ENCODE measurements around the gene TXLNG.

DNA sequence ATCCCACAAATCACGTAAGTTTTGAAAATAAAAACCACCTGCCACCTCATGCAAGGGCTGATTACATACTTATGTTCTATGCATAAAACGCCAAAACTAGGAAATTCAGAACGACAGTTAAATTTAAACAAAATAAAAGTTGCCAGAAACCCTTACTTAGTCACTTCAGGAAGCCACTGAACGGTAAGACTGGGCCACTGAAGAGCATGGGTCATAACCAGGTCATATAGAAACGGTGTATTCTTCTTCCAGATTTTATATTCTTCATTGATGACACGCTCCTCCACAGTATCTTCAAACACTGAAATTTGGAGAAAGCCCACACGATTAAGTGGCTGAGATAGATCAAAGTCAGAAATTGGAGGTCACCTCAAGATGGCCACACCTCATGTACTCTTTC is 82.7 kb downstream of the TXLNG start:
- TF ChIP-seq, protein P1, sequence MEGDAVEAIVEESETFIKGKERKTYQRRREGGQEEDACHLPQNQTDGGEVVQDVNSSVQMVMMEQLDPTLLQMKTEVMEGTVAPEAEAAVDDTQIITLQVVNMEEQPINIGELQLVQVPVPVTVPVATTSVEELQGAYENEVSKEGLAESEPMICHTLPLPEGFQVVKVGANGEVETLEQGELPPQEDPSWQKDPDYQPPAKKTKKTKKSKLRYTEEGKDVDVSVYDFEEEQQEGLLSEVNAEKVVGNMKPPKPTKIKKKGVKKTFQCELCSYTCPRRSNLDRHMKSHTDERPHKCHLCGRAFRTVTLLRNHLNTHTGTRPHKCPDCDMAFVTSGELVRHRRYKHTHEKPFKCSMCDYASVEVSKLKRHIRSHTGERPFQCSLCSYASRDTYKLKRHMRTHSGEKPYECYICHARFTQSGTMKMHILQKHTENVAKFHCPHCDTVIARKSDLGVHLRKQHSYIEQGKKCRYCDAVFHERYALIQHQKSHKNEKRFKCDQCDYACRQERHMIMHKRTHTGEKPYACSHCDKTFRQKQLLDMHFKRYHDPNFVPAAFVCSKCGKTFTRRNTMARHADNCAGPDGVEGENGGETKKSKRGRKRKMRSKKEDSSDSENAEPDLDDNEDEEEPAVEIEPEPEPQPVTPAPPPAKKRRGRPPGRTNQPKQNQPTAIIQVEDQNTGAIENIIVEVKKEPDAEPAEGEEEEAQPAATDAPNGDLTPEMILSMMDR (IDR thresholded peaks at IDR 0.05) = no peak
- no peak for TF ChIP-seq POLR2A (IDR thresholded peaks at IDR 0.05; ENCODE audit: low read depth)
- TF ChIP-seq POLR2AphosphoS5 (IDR thresholded peaks at IDR 0.05) = no peak
